Epithelial cell of proximal tubule (primary cell): ENCODE data around the gene ARHGAP31. TPM values are rescaled to one million over a fixed set of nuclear protein-coding genes. Genes with fewer than 3 reads are reported as not detected.
A peak's percentile ranks its signal among the peaks of the same experiment; 100 is the strongest.
"Not testable (repeated sequence)": the region's sequence is repeated elsewhere in the genome, so short reads cannot be mapped to it uniquely, and the experiment has no call there.

ENCODE experiments used
- DNase-seq: peaks from one replicate; pipeline ENCODE4 v3.0.0-alpha.2; 2011; ENCODE audit warnings: low read depth
- H3K4me3 ChIP-seq: 2 replicates; pipeline ENCODE4 v1.5.1; 2011; ENCODE audit warnings: low read depth, mild to moderate bottlenecking, low read length
- CTCF ChIP-seq: conservative IDR thresholded peaks from 2 replicates; pipeline ENCODE4 v1.5.1; 2012; ENCODE audit warnings: low read depth, mild to moderate bottlenecking, low read length
- total RNA-seq: library from RNA; depleted of rRNA; stranded (reverse); fragments of >200 nt; gene quantifications from 2 replicates; pipeline ENCODE4 v1.2.3, GENCODE V29; 2015

The ARHGAP31 gene
- total RNA-seq, 1 donor from 2014 or later, result 5.1 TPM

GRCh38 chr3:119349354-119350041 is 55.3 kb downstream of the ARHGAP31 start:
- no peak for DNase-seq
- no peak for TF ChIP-seq CTCF
- no peak overlapping the region for H3K4me3 ChIP-seq

- no peak for TF ChIP-seq CTCF
- DNase-seq, result no peak
- H3K4me3 ChIP-seq, result no peak overlapping the region
Measured at GRCh38 chr3:119350114-119350513, 55.9 kb downstream of the ARHGAP31 start.

- H3K4me3 ChIP-seq, result no peak overlapping the region
- DNase-seq, result no peak
- TF ChIP-seq CTCF, result no peak
Measured at GRCh38 chr3:119351581-119351980, 57.4 kb downstream of the ARHGAP31 start.

- H3K4me3 ChIP-seq, result no peak overlapping the region
- TF ChIP-seq CTCF, result no peak
- DNase-seq, result no peak
Measured at GRCh38 chr3:119352034-119352609, 57.9 kb downstream of the ARHGAP31 start.

- no peak for DNase-seq
- no peak overlapping the region for H3K4me3 ChIP-seq
- peak; percentile 57 for TF ChIP-seq CTCF
Measured at GRCh38 chr3:119352863-119353527, 58.8 kb downstream of the ARHGAP31 start.

- DNase-seq, H3K4me3 ChIP-seq: not testable (repeated sequence)
Measured at GRCh38 chr3:119355608-119356007, 61.4 kb downstream of the ARHGAP31 start.

GRCh38 chr3:119356646-119357045 is 62.5 kb downstream of the ARHGAP31 start:
- no peak for TF ChIP-seq CTCF
- H3K4me3 ChIP-seq, result no peak overlapping the region
- DNase-seq, result no peak
